OCI-LY3 (cell line): ENCODE data around the gene XXYLT1.

Source experiments
- H2AFZ ChIP-seq: fragments of 200-600, 300-600 bp; shearing (Covaris generic); 2 replicates; pipeline ENCODE4 v1.6.0; 2014; ENCODE audit warnings: antibody characterized with exemption, low read depth, low read length
- H3K27ac ChIP-seq: fragments of 200-600, 300-600 bp; sonication (generic); 2 replicates; pipeline ENCODE4 v1.5.1; 2014; ENCODE audit warnings: mild to moderate bottlenecking, low read length, moderate library complexity, mixed read lengths
- H3K27me3 ChIP-seq: fragments of 200-600, 300-600 bp; sonication (generic); 2 replicates; pipeline ENCODE4 v1.6.1; 2014; ENCODE audit warnings: low read depth, low read length, mixed read lengths
- H3K36me3 ChIP-seq: fragments of 200-600, 300-600 bp; sonication (generic); replicated peaks from 2 replicates; pipeline ENCODE3; 2014; ENCODE audit warnings: low read depth, low read length, mixed read lengths
- H3K4me1 ChIP-seq: fragments of 300-600, 200-600 bp; sonication (generic); 2 replicates; pipeline ENCODE4 v1.6.1; 2014; ENCODE audit warnings: low read length, mixed read lengths
- H3K4me2 ChIP-seq: fragments of 200-600, 300-600 bp; sonication (generic); 2 replicates; pipeline ENCODE4 v1.6.1; 2014; ENCODE audit warnings: low read length, mixed read lengths
- H3K4me3 ChIP-seq: fragments of 300-600, 200-600 bp; sonication (generic); 2 replicates; pipeline ENCODE4 v1.5.1; 2014; ENCODE audit warnings: antibody characterized with exemption, mild to moderate bottlenecking, low read length, moderate library complexity
- H3K79me2 ChIP-seq: fragments of 300-600, 200-600 bp; shearing (Covaris generic); 2 replicates; pipeline ENCODE4 v1.6.1; 2014; ENCODE audit warnings: mild to moderate bottlenecking, low read length, mixed read lengths
- H3K9ac ChIP-seq: fragments of 300-600, 200-600 bp; shearing (Covaris generic); 2 replicates; pipeline ENCODE4 v1.6.0; 2014; ENCODE audit warnings: mild to moderate bottlenecking, low read length, moderate library complexity
- H3K9me3 ChIP-seq: fragments of 200-600, 300-600 bp; shearing (Covaris generic); 2 replicates; pipeline ENCODE4 v1.6.1; 2014; ENCODE audit warnings: low read length, mixed read lengths; ENCODE audit not compliant: insufficient read depth
- H4K20me1 ChIP-seq: fragments of 200-600, 300-600 bp; sonication (generic); 2 replicates; pipeline ENCODE4 v1.6.1; 2016; ENCODE audit warnings: low read length, mixed read lengths; ENCODE audit not compliant: insufficient read depth
- CTCF ChIP-seq: fragments of 200-600, 300-600 bp; sonication (generic); IDR thresholded peaks from 2 replicates; pipeline ENCODE4 v1.5.1; 2014; ENCODE audit warnings: antibody characterized with exemption, low read length, low read depth
- EZH2phosphoT487 ChIP-seq: fragments of 200-600 bp; shearing (Covaris generic); IDR thresholded peaks from 2 replicates; pipeline ENCODE4 v1.6.1; 2018; ENCODE audit warnings: antibody characterized with exemption, mixed run types, low read depth

XXYLT1 gene

GRCh38 chr3:195021692-195022091, 249.3 kb downstream of the XXYLT1 start:
- no peak for TF ChIP-seq CTCF
- TF ChIP-seq EZH2phosphoT487 = no peak
- no peaks in the 10 kb centered on the region for H4K20me1 ChIP-seq
- H3K79me2 ChIP-seq = no peaks in the 10 kb centered on the region
- H3K27me3 ChIP-seq = peaks cover 46% of the 10 kb centered on the region
- no peaks in the 10 kb centered on the region for H3K36me3 ChIP-seq
- no peak overlapping the region for H2AFZ ChIP-seq
- H3K4me1 ChIP-seq = no peaks in the 10 kb centered on the region
- no peak overlapping the region for H3K4me2 ChIP-seq
- no peaks in the 10 kb centered on the region for H3K9me3 ChIP-seq
- no peak overlapping the region for H3K27ac ChIP-seq
- no peak overlapping the region for H3K9ac ChIP-seq
- H3K4me3 ChIP-seq = no peak overlapping the region

- no peaks in the 10 kb centered on the region for H3K9me3 ChIP-seq
- H3K79me2 ChIP-seq = no peaks in the 10 kb centered on the region
- H3K4me1 ChIP-seq = no peaks in the 10 kb centered on the region
- H2AFZ ChIP-seq = no peak overlapping the region
- no peak overlapping the region for H3K9ac ChIP-seq
- no peak overlapping the region for H3K4me3 ChIP-seq
- no peaks in the 10 kb centered on the region for H3K36me3 ChIP-seq
- H3K27me3 ChIP-seq = peaks cover 52% of the 10 kb centered on the region
- no peak overlapping the region for H3K4me2 ChIP-seq
- H3K27ac ChIP-seq = no peak overlapping the region
- H4K20me1 ChIP-seq = no peaks in the 10 kb centered on the region
- TF ChIP-seq CTCF (no peak), EZH2phosphoT487 (no peak)
Observed at GRCh38 chr3:195020921-195021320, 250.0 kb downstream of the XXYLT1 start.

- no peak overlapping the region for H2AFZ ChIP-seq
- TF ChIP-seq CTCF = no peak
- no peak for TF ChIP-seq EZH2phosphoT487
- H3K4me2 ChIP-seq = no peak overlapping the region
- peaks cover 54% of the 10 kb centered on the region for H3K27me3 ChIP-seq
- H3K4me1 ChIP-seq = no peaks in the 10 kb centered on the region
- no peaks in the 10 kb centered on the region for H3K79me2 ChIP-seq
- no peaks in the 10 kb centered on the region for H3K36me3 ChIP-seq
- no peak overlapping the region for H3K9ac ChIP-seq
- H4K20me1 ChIP-seq = no peaks in the 10 kb centered on the region
- H3K4me3 ChIP-seq = no peak overlapping the region
- H3K9me3 ChIP-seq = no peaks in the 10 kb centered on the region
- no peak overlapping the region for H3K27ac ChIP-seq
Observed at GRCh38 chr3:195020185-195020584, 250.8 kb downstream of the XXYLT1 start.

- Histone ChIP-seq H3K4me3 (no peak overlapping the region), H4K20me1 (no peaks in the 10 kb centered on the region), H3K27me3 (peaks cover 54% of the 10 kb centered on the region)
Observed at GRCh38 chr3:195019335-195019734, 251.6 kb downstream of the XXYLT1 start.

More at GRCh38 chr3:195019335-195019734, 251.6 kb downstream of the XXYLT1 start:
- Histone ChIP-seq H3K9ac (no peak overlapping the region), H3K4me2 (no peak overlapping the region), H3K27ac (no peak overlapping the region), H3K36me3 (no peaks in the 10 kb centered on the region), H2AFZ (no peak overlapping the region), H3K79me2 (no peaks in the 10 kb centered on the region), H3K4me1 (no peaks in the 10 kb centered on the region), H3K9me3 (no peaks in the 10 kb centered on the region)
- TF ChIP-seq EZH2phosphoT487 (no peak), CTCF (no peak)
